CD4-positive, alpha-beta T cell treated with Interleukin-15 for 4 hours (primary cell): ENCODE data around the gene PAX9.
"Not testable (repeated sequence)": the region's sequence is repeated elsewhere in the genome, so short reads cannot be mapped to it uniquely, and the experiment has no call there.

Experiments used
- DNase-seq: peaks from one replicate; pipeline ENCODE4 v3.0.0-alpha.2; 2020; ENCODE audit warnings: low spot score

PAX9 gene

GRCh38 chr14:36672095-36672494 lies 10.4 kb downstream of the PAX9 start:
- DNase-seq = no peak

GRCh38 chr14:36674659-36675058 lies 13.0 kb downstream of the PAX9 start:
- DNase-seq = no peak

- no peak for DNase-seq
These were observed 13.9 kb downstream of the PAX9 start for GRCh38 chr14:36675581-36675980.

GRCh38 chr14:36676236-36676635 lies 14.6 kb downstream of the PAX9 start:
- no peak for DNase-seq

- DNase-seq = no peak
These were observed 20.7 kb downstream of the PAX9 start for GRCh38 chr14:36682338-36682737.

GRCh38 chr14:36683083-36683724 lies 21.5 kb downstream of the PAX9 start:
- DNase-seq = no peak

- no peak for DNase-seq
These were observed 23.3 kb downstream of the PAX9 start for GRCh38 chr14:36684946-36685345.

GRCh38 chr14:36690311-36691040 lies 28.8 kb downstream of the PAX9 start:
- DNase-seq = no peak

GRCh38 chr14:36699420-36699819 lies 37.8 kb downstream of the PAX9 start:
- DNase-seq = not testable (repeated sequence)

GRCh38 chr14:36700651-36701050 lies 39.0 kb downstream of the PAX9 start:
- no peak for DNase-seq

GRCh38 chr14:36701132-36701531 lies 39.5 kb downstream of the PAX9 start:
- DNase-seq = no peak

- no peak for DNase-seq
These were observed 40.8 kb downstream of the PAX9 start for GRCh38 chr14:36702474-36702873.

GRCh38 chr14:36707570-36707969 lies 45.9 kb downstream of the PAX9 start:
- DNase-seq = no peak

- DNase-seq = no peak
These were observed 52.5 kb downstream of the PAX9 start for GRCh38 chr14:36713960-36714703.

- DNase-seq = no peak
These were observed 55.0 kb downstream of the PAX9 start for GRCh38 chr14:36716614-36717184.

- no peak for DNase-seq
These were observed 55.7 kb downstream of the PAX9 start for GRCh38 chr14:36717363-36717762.

- DNase-seq = no peak
These were observed 56.6 kb downstream of the PAX9 start for GRCh38 chr14:36718216-36718615.

- DNase-seq = no peak
These were observed 58.2 kb downstream of the PAX9 start for GRCh38 chr14:36719823-36720222.

- DNase-seq = no peak
These were observed 59.0 kb downstream of the PAX9 start for GRCh38 chr14:36720657-36721056.

- DNase-seq = no peak
These were observed 60.2 kb downstream of the PAX9 start for GRCh38 chr14:36721877-36722276.

- no peak for DNase-seq
These were observed 61.9 kb downstream of the PAX9 start for GRCh38 chr14:36723530-36723929.

GRCh38 chr14:36724162-36724561 lies 62.5 kb downstream of the PAX9 start:
- no peak for DNase-seq

- DNase-seq = no peak
These were observed 64.5 kb downstream of the PAX9 start for GRCh38 chr14:36726128-36726527.
